Activated B cell treated with CpG ODN at 0.5 μM for 24 hours (primary cell): ENCODE results near the gene CEP170. TPM values are rescaled to one million over a fixed set of nuclear protein-coding genes. Genes with fewer than 3 reads are reported as not detected.
A peak's percentile ranks its signal among the peaks of the same experiment; 100 is the strongest.

Source experiments
- ATAC-seq: fragments of 200-7000 bp; cut with Tn5 transposase; one replicate; pipeline ENCODE4 v1.10.0; 2021; ENCODE audit warnings: low read depth, mild to moderate bottlenecking, moderate library complexity
- CTCF ChIA-PET: fragments of 350-600 bp; sonication (Branson Sonifier 250); formaldehyde crosslinking; loops from one replicate; lab custom pipeline; 2021; ENCODE audit warnings: antibody characterized with exemption; lab: Charles Lee
- POLR2A ChIA-PET: fragments of 350-600 bp; sonication (Branson Sonifier 250); formaldehyde crosslinking; loops from one replicate; lab custom pipeline; 2021; ENCODE audit warnings: antibody characterized with exemption; lab: Charles Lee
- DNase-seq: peaks from one replicate; pipeline ENCODE4 v3.0.0; 2022
- H3K27ac Mint-ChIP-seq: one replicate; pipeline ENCODE4 v1.8.0; 2020; ENCODE audit warnings: mixed read lengths
- H3K27me3 Mint-ChIP-seq: one replicate; pipeline ENCODE4 v1.8.0; 2021; ENCODE audit warnings: mixed read lengths
- H3K36me3 Mint-ChIP-seq: one replicate; pipeline ENCODE4 v1.8.0; 2021; ENCODE audit warnings: low read depth, mixed read lengths
- H3K4me1 Mint-ChIP-seq: one replicate; pipeline ENCODE4 v1.8.0; 2021; ENCODE audit warnings: mixed read lengths
- H3K4me3 Mint-ChIP-seq: one replicate; pipeline ENCODE4 v1.8.0; 2020; ENCODE audit warnings: mild to moderate bottlenecking, mixed read lengths
- H3K9me3 Mint-ChIP-seq: one replicate; pipeline ENCODE4 v1.8.0; 2020; ENCODE audit warnings: mixed read lengths
- intact Hi-C: fragments of 100-400 bp; cut with micrococcal nuclease; formaldehyde crosslinking; loops from one replicate; pipeline ENCODE4 v1.15.1; 2024
- total RNA-seq: library from RNA; stranded (reverse); gene quantifications from 2 replicates; pipeline ENCODE4 v1.2.3, GENCODE V29; 2022
- TF ChIP-seq, protein P1 (sequence below): fragments of 200-600 bp; IDR thresholded peaks from one replicate; pipeline ENCODE4 v1.8.0; 2022; ENCODE audit warnings: antibody characterized with exemption, mild to moderate bottlenecking

Gene CEP170
- total RNA-seq, 1 donor from 2014 or later: 91.9 TPM

- Mint-ChIP-seq H3K9me3 (no peaks in the 10 kb centered on the region), H3K27me3 (no peaks in the 10 kb centered on the region), H3K4me3 (no peak overlapping the region), H3K27ac (peak overlapping the region; percentile 57), H3K4me1 (peaks cover 69% of the 10 kb centered on the region), H3K36me3 (peaks cover 7% of the 10 kb centered on the region)
- DNase-seq (no peak), ATAC-seq (no peak)
- ChIA-PET CTCF (no interaction called here), POLR2A (no interaction called here)
- intact Hi-C loops: no loop called here
- TF ChIP-seq, protein P1, sequence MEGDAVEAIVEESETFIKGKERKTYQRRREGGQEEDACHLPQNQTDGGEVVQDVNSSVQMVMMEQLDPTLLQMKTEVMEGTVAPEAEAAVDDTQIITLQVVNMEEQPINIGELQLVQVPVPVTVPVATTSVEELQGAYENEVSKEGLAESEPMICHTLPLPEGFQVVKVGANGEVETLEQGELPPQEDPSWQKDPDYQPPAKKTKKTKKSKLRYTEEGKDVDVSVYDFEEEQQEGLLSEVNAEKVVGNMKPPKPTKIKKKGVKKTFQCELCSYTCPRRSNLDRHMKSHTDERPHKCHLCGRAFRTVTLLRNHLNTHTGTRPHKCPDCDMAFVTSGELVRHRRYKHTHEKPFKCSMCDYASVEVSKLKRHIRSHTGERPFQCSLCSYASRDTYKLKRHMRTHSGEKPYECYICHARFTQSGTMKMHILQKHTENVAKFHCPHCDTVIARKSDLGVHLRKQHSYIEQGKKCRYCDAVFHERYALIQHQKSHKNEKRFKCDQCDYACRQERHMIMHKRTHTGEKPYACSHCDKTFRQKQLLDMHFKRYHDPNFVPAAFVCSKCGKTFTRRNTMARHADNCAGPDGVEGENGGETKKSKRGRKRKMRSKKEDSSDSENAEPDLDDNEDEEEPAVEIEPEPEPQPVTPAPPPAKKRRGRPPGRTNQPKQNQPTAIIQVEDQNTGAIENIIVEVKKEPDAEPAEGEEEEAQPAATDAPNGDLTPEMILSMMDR: no peak
These were observed 7.2 kb downstream of the CEP170 start for GRCh38 chr1:243247901-243248300.

DNA sequence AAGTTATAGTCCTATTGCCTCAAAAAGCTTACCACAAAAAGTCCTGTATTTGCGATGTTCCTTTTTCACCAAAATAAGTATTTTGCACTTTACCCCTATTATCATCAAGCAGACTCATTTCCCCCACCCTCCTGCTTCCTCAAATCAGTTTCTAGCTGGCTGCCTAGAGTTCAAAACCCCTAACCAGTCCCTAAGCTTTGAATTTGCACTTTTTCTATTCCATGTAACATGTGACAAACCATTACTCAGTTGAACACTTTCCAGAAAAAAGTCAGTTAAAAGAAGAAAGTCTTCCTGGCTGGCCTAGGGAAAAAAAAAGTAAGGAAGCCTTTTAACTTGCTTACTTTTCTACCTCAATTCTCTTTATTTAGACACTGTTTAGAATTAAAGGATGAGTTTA, 8.2 kb downstream of the CEP170 start:
- POLR2A ChIA-PET: interaction anchor here (0.5 to 1.0 kb wide), 4 partner anchors 9 to 1053 kb away, joined by 3 to 14 read pairs (median 3); partner anchors contain the start of genes CEP170 and SDCCAG8
- ATAC-seq (peak; percentile 68), DNase-seq (no peak)

GRCh38 chr1:243244432-243244841, 10.6 kb downstream of the CEP170 start:
- Mint-ChIP-seq H3K4me3 (peak overlapping the region; percentile 64), H3K27ac (peak overlapping the region; percentile 69), H3K9me3 (no peaks in the 10 kb centered on the region), H3K27me3 (no peaks in the 10 kb centered on the region), H3K36me3 (peaks cover 20% of the 10 kb centered on the region), H3K4me1 (peaks cover 54% of the 10 kb centered on the region)
- ATAC-seq: no peak
- POLR2A ChIA-PET: interaction anchor here (1.2 kb wide), 1 partner anchor 11 kb away, joined by 5 read pairs; the partner anchor contains the start of genes CEP170 and SDCCAG8
- intact Hi-C loops: no loop called here
- TF ChIP-seq, protein P1: no peak
- DNase-seq: no peak
- CTCF ChIA-PET: interaction anchor here (1.0 kb wide), 1 partner anchor 10 kb away, joined by 3 read pairs; no protein-coding TSS in a partner anchor

More for the DNA sequence above, 8.2 kb downstream of the CEP170 start:
- no peaks in the 10 kb centered on the region for H3K27me3 Mint-ChIP-seq
- no peaks in the 10 kb centered on the region for H3K9me3 Mint-ChIP-seq
- H3K4me3 Mint-ChIP-seq: peak overlapping the region; percentile 24
- H3K36me3 Mint-ChIP-seq: peaks cover 11% of the 10 kb centered on the region
- peaks cover 66% of the 10 kb centered on the region for H3K4me1 Mint-ChIP-seq
- CTCF ChIA-PET: no interaction called here
- TF ChIP-seq, protein P1: no peak
- intact Hi-C loops: no loop called here
- H3K27ac Mint-ChIP-seq: peak overlapping the region; percentile 57

DNA sequence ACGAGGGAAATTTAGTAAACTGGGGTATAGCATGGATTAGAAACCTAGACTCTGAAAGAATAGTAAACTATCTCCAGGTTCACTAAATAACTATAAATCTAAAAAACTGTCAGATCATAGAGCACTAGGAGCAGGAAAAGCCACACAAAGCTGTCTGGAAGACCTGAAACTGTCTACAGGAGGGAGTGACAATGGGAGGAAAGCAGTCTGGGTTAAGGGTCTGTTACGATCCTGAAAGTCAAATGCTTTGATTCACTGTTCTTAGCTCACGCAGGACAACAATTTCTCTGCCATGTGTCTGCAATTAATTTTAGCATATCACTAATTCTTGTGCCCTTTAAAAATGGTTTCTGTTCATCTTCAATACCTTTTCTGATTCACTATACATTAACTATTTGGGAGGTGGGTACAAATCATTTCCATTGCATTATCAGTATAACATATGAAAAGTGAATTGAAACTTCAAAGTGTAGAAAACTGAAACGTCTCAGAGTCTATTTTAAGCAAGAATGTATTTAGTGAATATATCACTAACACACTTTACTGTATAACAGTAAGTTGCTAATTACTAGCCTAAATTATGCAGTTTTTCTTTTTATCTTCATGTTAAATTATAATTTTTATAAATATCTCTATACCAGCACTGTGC, 18.4 kb downstream of the CEP170 start:
- Mint-ChIP-seq H3K27ac (peak overlapping the region; percentile 80), H3K9me3 (peaks cover 5% of the 10 kb centered on the region), H3K27me3 (no peaks in the 10 kb centered on the region), H3K4me3 (peak overlapping the region; percentile 35), H3K4me1 (peaks cover 30% of the 10 kb centered on the region), H3K36me3 (peaks cover 52% of the 10 kb centered on the region)
- DNase-seq: no peak
- ATAC-seq: peak; percentile 14
- intact Hi-C loops: loop anchor here (2.0 kb wide), 1 partner anchor 16 kb away; no protein-coding TSS in a partner anchor
- POLR2A ChIA-PET: interaction anchor here (1.4 kb wide), 1 partner anchor 19 kb away, joined by 6 read pairs; the partner anchor contains the start of genes CEP170 and SDCCAG8
- TF ChIP-seq, protein P1: no peak
- CTCF ChIA-PET: no interaction called here

GRCh38 chr1:243234978-243235647, 20.0 kb downstream of the CEP170 start:
- ATAC-seq (no peak), DNase-seq (no peak)
- POLR2A ChIA-PET: no interaction called here
- Mint-ChIP-seq H3K36me3 (peaks cover 60% of the 10 kb centered on the region), H3K9me3 (peaks cover 14% of the 10 kb centered on the region), H3K27ac (no peak overlapping the region), H3K4me3 (no peak overlapping the region), H3K4me1 (peaks cover 29% of the 10 kb centered on the region), H3K27me3 (no peaks in the 10 kb centered on the region)
- intact Hi-C loops: no loop called here
- CTCF ChIA-PET: no interaction called here
- TF ChIP-seq, protein P1: no peak
